Breast epithelium (tissue), 4 donors: ENCODE measurements around the gene CNKSR3. TPM values are rescaled to one million over a fixed set of nuclear protein-coding genes. Genes with fewer than 3 reads are reported as not detected.
A peak's percentile ranks its signal among the peaks of the same experiment; 100 is the strongest.

ENCODE experiments used
- DNase-seq, 2 donors: peaks; one replicate each; pipeline ENCODE4 v3.0.0-alpha.2; 2019; ENCODE audit warnings: low spot score in 2 of 2
- H3K27ac ChIP-seq, 2 donors: fragments of 200-600 bp; sonication (generic) in 1 of 2; one replicate each; pipeline ENCODE4 v1.5.1; 2016 to 2019; ENCODE audit warnings: mild to moderate bottlenecking in 1 of 2
- H3K27me3 ChIP-seq, 2 donors: fragments of 200-600 bp; sonication (generic) in 1 of 2; one replicate each; pipeline versions ENCODE4 v1.5.1 to v1.6.0; 2017 to 2019; ENCODE audit warnings: control low read depth in 1 of 2, mild to moderate bottlenecking in 1 of 2
- H3K36me3 ChIP-seq: fragments of 200-600 bp; one replicate; pipeline ENCODE4 v1.5.1; 2019
- H3K4me1 ChIP-seq, 2 donors: fragments of 200-600 bp; sonication (generic); one replicate each; pipeline ENCODE4 v1.5.1; 2016 to 2019; ENCODE audit warnings: control low read depth in 1 of 2
- H3K4me3 ChIP-seq, 3 donors: fragments of 200-600 bp; sonication (generic); 1 replicate in 2 of 3; 2 replicates in 1 of 3; pipeline ENCODE4 v1.5.1; 2016 to 2019; ENCODE audit warnings: mild to moderate bottlenecking in 3 of 3, moderate library complexity in 2 of 3
- H3K9me3 ChIP-seq, 2 donors: fragments of 200-600 bp; sonication (generic) in 1 of 2; one replicate each; pipeline ENCODE4 v1.5.1; 2016 to 2019; ENCODE audit warnings: control low read depth in 1 of 2
- POLR2A ChIP-seq: fragments of 450-650 bp; IDR thresholded peaks from one replicate; pipeline ENCODE4 v1.6.1; 2016; ENCODE audit warnings: antibody characterized with exemption, mild to moderate bottlenecking, moderate library complexity
- POLR2AphosphoS5 ChIP-seq, 3 donors: sonication (generic); formaldehyde crosslinking; IDR thresholded peaks; one replicate each; pipeline ENCODE4 v1.6.1; 2017; ENCODE audit warnings: antibody characterized with exemption in 3 of 3
- intact Hi-C: fragments of 100-400 bp; cut with DNase I; formaldehyde crosslinking; loops from one replicate; pipeline ENCODE4 v1.15.1; 2023; ENCODE audit warnings: low total_unique reads
- total RNA-seq, 3 donors: library from RNA; depleted of rRNA; stranded (reverse); fragments of >200 nt; gene quantifications; one replicate each; pipeline ENCODE4 v1.1.0, GENCODE V29; 2016
- TF ChIP-seq, protein P1 (sequence below), 3 donors: fragments of 450-650 bp; IDR thresholded peaks; one replicate each; pipeline ENCODE4 v1.5.1; 2016 to 2017; ENCODE audit warnings: antibody characterized with exemption in 3 of 3, mild to moderate bottlenecking in 3 of 3, moderate library complexity in 3 of 3

CNKSR3 gene
- total RNA-seq, 3 donors from 2014 or later: 2.1 to 8.6 (median 5.2) TPM

DNA sequence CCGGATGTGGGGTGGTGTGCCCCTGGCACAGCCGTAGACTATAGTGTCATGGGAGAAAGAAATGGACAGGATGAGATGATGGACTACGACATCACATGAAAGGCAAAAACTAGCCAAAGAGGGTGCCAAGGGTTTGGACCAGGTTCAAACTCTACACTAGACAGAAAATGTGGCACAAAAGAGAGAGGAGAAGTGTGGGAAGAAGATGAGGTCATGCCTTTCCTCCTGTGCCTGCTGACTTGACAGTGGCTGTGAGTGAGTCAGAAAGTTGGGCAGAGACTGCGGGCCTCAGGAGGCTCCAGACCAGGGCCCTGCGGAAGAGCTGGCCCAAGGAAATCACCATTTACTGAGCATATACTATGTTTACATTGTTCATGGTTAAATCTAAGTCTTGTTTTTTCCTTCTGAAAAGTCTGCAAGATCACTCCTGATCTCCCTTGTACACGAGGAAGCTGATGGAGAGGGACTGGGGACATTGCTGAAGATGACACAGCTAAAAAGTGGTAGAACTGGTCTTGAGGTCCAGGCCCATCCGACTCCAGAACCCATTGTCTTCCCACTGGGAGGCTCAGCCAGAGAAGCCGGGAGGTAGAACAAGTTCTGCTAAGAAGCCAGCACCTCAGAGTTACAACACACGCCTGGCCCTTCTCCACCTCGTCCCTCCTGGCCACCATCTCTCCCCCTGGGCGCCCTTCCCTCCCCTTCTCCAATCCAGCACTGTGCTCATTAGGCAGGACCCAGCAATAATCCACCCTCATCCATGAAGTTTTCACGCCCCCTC is 35.6 kb downstream of the CNKSR3 start:
- no peaks in the 10 kb centered on the region for H3K9me3 ChIP-seq
- no peaks in the 10 kb centered on the region for H3K27me3 ChIP-seq
- intact Hi-C loops: no loop called here
- no peaks in the 10 kb centered on the region for H3K36me3 ChIP-seq
- H3K27ac ChIP-seq: peak overlapping the region; percentile 45 to 79
- peaks cover 0 to 8% of the 10 kb centered on the region in 2 donors for H3K4me1 ChIP-seq
- TF ChIP-seq POLR2A: no peak
- TF ChIP-seq, protein P1, sequence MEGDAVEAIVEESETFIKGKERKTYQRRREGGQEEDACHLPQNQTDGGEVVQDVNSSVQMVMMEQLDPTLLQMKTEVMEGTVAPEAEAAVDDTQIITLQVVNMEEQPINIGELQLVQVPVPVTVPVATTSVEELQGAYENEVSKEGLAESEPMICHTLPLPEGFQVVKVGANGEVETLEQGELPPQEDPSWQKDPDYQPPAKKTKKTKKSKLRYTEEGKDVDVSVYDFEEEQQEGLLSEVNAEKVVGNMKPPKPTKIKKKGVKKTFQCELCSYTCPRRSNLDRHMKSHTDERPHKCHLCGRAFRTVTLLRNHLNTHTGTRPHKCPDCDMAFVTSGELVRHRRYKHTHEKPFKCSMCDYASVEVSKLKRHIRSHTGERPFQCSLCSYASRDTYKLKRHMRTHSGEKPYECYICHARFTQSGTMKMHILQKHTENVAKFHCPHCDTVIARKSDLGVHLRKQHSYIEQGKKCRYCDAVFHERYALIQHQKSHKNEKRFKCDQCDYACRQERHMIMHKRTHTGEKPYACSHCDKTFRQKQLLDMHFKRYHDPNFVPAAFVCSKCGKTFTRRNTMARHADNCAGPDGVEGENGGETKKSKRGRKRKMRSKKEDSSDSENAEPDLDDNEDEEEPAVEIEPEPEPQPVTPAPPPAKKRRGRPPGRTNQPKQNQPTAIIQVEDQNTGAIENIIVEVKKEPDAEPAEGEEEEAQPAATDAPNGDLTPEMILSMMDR (IDR thresholded peaks at IDR 0.05): no peak
- no peak for TF ChIP-seq POLR2AphosphoS5 (IDR thresholded peaks at IDR 0.05)
- peak in 1 of 2 donors; percentile 71 for DNase-seq
- H3K4me3 ChIP-seq: no peak overlapping the region

DNA sequence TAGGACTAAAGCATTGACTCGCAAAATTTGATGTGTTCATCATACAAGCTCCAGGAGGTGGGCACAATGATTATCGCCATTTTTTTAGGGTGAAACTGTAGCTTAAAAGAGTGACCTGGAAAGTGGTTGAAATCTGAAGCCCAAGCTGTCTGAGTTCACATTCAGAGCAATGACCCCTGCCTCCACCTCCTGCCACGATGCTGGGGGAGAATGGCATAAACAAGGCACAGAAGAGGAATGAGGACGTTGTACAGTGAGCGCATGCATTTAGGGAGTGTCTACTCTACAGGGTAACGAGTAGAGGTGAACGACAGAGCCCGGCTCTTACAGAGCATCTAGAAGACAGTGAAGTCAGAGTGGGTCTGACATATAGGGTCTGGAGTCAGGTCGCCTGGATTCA is 37.2 kb downstream of the CNKSR3 start:
- intact Hi-C loops: no loop called here
- Histone ChIP-seq H3K4me1 (peaks cover 0 to 6% of the 10 kb centered on the region in 2 donors), H3K27me3 (no peaks in the 10 kb centered on the region), H3K9me3 (no peaks in the 10 kb centered on the region), H3K27ac (no peak overlapping the region), H3K4me3 (no peak overlapping the region), H3K36me3 (no peaks in the 10 kb centered on the region)
- TF ChIP-seq POLR2A: no peak
- TF ChIP-seq, protein P1 (IDR thresholded peaks at IDR 0.05): no peak
- no peak for TF ChIP-seq POLR2AphosphoS5 (IDR thresholded peaks at IDR 0.05)
- no peak for DNase-seq

DNA sequence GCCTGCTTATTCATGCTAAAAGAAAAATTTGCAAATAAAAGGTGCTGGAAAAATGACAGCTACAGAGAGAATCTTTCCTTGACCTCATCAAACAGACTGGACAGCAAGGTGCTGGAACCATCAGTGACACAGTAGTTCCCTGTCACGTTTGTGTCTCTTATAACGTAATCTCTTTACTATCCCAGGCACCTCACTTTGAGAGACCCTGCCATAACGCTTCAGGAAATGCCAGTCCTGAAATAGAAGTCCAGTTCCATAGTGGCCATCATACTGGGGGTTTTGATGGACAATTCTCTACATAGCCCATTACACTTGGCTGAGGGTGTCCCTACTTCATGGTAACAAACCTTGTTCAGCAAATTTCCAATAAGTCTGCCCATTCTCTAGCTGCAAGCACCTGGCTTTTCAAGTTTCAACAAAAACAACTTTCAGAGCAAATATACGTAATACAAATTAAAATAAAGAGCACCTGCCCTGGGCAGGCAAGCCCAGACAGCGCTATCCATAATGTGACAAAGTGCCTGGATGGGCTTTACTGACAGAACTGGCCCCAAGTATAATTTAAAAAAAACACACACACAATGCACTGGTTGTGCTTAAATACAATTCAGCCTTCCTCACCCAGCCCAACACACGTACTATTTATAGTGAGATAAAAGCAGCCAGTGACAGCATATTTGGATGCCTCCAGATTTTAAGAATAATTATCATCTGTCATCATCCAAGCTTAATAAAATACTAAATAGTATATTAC is 38.7 kb downstream of the CNKSR3 start:
- no peaks in the 10 kb centered on the region for H3K27me3 ChIP-seq
- no peaks in the 10 kb centered on the region for H3K36me3 ChIP-seq
- DNase-seq: no peak
- intact Hi-C loops: no loop called here
- peak overlapping the region; percentile 1 to 7 for H3K27ac ChIP-seq
- no peaks in the 10 kb centered on the region for H3K4me1 ChIP-seq
- H3K4me3 ChIP-seq: no peak overlapping the region
- H3K9me3 ChIP-seq: no peaks in the 10 kb centered on the region
- TF ChIP-seq, protein P1 (IDR thresholded peaks at IDR 0.05): no peak
- no peak for TF ChIP-seq POLR2AphosphoS5 (IDR thresholded peaks at IDR 0.05)
- TF ChIP-seq POLR2A: no peak

DNA sequence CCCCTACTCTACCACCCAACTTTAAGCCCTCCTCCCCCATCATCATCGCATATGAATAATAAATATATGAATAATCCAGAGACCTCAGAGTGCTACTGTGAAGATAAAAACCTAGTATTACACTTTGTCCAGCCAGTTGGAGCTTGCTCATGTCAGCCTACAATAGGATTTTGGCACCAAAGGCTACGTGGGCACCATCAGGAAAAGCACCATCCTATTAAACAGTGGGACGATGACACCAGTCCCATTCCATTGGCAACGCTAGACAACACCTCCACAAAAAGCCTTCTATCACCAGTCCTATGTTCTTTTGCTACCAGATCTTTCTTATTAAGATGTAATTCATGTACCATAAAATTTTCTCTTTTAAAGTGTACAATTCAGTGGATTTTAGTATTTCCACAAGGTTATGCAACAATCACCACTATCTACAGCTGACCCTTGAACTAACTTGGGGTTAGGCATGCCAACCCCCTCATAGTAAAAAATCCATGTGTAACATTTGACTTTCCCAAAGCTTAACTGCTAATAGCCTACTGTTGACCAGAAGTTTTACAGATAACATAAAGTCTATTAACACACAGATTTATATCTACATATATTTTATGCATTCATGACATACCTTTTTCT is 41.1 kb downstream of the CNKSR3 start:
- no peak overlapping the region for H3K4me3 ChIP-seq
- H3K9me3 ChIP-seq: no peaks in the 10 kb centered on the region
- no peaks in the 10 kb centered on the region for H3K4me1 ChIP-seq
- intact Hi-C loops: no loop called here
- no peaks in the 10 kb centered on the region for H3K27me3 ChIP-seq
- H3K36me3 ChIP-seq: no peaks in the 10 kb centered on the region
- TF ChIP-seq, protein P1 (IDR thresholded peaks at IDR 0.05): no peak
- TF ChIP-seq POLR2A: no peak
- TF ChIP-seq POLR2AphosphoS5 (IDR thresholded peaks at IDR 0.05): no peak
- H3K27ac ChIP-seq: no peak overlapping the region
- DNase-seq: no peak

DNA sequence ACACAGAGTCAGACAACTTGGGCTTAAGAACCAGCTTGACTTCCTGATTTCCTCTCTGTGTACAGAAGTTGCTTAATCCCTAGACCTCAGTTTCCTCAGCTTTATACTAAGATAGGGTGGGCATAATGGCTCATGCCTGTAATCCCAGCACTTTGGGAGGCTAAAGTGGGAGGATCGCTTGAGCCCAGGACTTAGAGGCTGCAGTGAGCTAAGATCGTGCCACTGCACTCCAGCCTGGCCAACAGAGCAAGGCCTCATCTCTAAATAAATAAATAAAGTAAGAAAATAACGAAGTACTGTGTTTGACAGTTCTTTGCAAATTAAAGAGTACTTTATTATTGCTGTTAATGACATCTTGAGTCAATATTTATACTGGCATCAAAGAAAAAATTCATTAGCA is 41.7 kb downstream of the CNKSR3 start:
- TF ChIP-seq, protein P1 (IDR thresholded peaks at IDR 0.05): no peak
- no peak for TF ChIP-seq POLR2A
- TF ChIP-seq POLR2AphosphoS5 (IDR thresholded peaks at IDR 0.05): no peak
- Histone ChIP-seq H3K4me3 (no peak overlapping the region), H3K36me3 (no peaks in the 10 kb centered on the region), H3K27me3 (no peaks in the 10 kb centered on the region), H3K9me3 (no peaks in the 10 kb centered on the region), H3K27ac (no peak overlapping the region), H3K4me1 (no peaks in the 10 kb centered on the region)
- DNase-seq: no peak
- intact Hi-C loops: no loop called here
